T47D (cell line): ENCODE results near the gene HSPB9.

Source experiments
- DNase-seq, 2 experiments: peaks; one replicate each; pipeline versions ENCODE4 v3.0.0 to v3.0.0-alpha.2; 2011 to 2012; ENCODE audit warnings: low read depth in 1 of 2, low spot score in 1 of 2
- JUND ChIP-seq: IDR thresholded peaks from 2 replicates; pipeline ENCODE4 v1.6.1; 2012; ENCODE audit warnings: low read depth
- in situ Hi-C: cut with HindIII; loops from 2 replicates; pipeline ENCODE4 v1.10.0; 2016; ENCODE audit warnings: low sequenced_read_pairs, low pct_unique_long_range_greater_than_20kb

HSPB9 gene

GRCh38 chr17:42118126-42118510, 4.5 kb upstream of the HSPB9 start:
- no peak for TF ChIP-seq JUND
- in situ Hi-C loops = no loop called here
- no peak for DNase-seq

- in situ Hi-C loops = no loop called here
- peak in 1 of 2 experiments; percentile 62 for DNase-seq
- TF ChIP-seq JUND = no peak
These were observed 4.1 kb upstream of the HSPB9 start for GRCh38 chr17:42118545-42118944.

- in situ Hi-C loops = no loop called here
- no peak for DNase-seq
- no peak for TF ChIP-seq JUND
These were observed 3.3 kb upstream of the HSPB9 start for GRCh38 chr17:42119301-42119700.

DNA sequence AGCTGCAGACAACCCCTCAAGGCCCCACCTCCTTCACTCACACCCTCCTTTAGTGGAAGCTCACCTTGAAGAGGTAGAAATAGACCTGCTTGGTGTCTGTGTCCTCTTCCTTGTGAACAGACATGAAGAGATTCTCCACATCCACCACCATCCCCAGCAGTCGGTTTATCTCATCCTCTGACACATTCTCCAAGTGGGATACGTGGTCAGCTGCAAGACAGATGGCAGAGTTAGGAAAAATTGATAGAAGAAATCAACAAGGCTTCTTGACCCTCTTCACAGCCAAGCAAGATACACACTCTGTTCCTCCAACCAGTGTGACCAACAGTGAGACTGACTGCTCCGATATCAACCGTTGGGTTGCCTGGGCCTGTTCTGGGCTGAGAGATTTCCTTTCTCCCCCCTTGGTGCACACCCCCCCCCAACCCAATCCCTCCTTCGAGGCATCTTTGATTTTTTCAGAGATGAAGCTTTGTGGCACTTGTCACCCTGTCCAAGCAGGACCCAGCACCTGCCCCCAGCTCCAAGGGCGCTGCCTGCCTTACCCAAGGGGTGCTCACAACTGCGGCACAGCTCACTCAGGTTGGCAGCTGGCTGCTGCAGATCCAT, 2.3 kb upstream of the HSPB9 start:
- DNase-seq = no peak
- in situ Hi-C loops = no loop called here
- TF ChIP-seq JUND = no peak

- no peak for TF ChIP-seq JUND
- in situ Hi-C loops = no loop called here
- DNase-seq = peak; percentile 90 to 99
These were observed 1.5 kb upstream of the HSPB9 start, which contains the start of gene KAT2A for GRCh38 chr17:42120770-42121769. Gene KAT2A, minus strand, starts transcription at chr17:42121367. Its CDS starts 63 bp downstream, at chr17:42121304.

- peak; percentile 57 for DNase-seq
- TF ChIP-seq JUND = no peak
- in situ Hi-C loops = no loop called here
These were observed 1.7 kb downstream of the HSPB9 start for GRCh38 chr17:42124256-42124655.

DNA sequence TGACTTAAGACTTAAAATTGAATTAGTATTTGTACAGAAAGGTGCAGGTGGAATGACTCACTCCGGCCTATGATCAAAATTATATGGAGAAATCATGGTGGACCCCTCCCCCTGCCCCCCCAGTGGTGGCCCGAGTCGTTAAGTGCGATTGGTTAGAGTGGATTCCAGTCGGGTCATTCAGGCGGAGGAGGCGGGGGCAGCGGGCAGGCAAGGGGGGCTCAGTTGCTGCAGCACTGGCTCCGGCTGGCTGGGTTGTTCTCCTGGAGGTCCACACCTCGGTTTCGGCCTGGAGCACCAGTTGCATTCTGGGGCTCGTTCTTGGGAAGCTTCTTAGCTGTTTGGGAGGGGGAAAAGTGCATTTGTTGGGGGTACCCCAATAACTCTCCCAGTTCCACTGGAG, 3.0 kb downstream of the HSPB9 start:
- TF ChIP-seq JUND = no peak
- no peak for DNase-seq
- in situ Hi-C loops = no loop called here

DNA sequence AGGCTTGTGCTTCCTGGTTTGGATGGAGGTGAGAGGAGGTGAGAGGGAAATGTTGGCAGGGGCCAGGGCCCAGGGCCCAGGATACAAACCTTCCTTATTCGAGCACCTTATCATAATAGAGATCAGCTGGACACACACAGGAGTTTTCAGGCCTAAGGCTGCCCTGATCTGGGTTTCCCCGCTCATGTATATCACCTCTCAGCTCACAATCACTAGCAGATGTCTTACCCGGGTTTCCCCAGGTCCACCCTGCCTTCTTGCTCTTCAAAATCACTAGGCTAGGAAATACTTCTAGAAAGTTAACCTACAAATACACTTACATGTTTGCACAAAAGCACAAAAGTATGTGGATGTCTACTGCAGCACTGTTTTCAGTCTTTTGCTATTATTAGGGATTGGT, 4.2 kb downstream of the HSPB9 start:
- DNase-seq = no peak
- in situ Hi-C loops = no loop called here
- TF ChIP-seq JUND = no peak

DNA sequence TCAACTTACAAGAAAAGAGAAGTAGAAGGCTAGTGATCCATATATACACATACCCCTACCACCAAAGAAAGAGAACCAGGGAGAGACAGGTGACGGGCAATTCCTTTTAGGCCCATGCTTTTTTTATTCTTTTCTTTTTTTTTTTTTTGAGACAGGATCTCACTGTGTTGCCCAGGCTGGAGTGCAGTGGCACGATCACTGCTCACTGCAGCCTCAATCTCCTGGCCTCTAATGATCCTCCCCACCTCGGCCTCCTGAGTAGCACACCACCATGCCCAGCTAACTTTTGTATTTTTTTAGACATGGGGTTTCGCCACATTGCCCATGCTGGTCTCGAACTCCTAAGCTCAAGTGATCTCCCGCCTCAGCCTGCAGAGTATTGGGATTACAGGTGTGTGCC, 4.8 kb downstream of the HSPB9 start:
- in situ Hi-C loops = no loop called here
- no peak for TF ChIP-seq JUND
- no peak for DNase-seq

DNA sequence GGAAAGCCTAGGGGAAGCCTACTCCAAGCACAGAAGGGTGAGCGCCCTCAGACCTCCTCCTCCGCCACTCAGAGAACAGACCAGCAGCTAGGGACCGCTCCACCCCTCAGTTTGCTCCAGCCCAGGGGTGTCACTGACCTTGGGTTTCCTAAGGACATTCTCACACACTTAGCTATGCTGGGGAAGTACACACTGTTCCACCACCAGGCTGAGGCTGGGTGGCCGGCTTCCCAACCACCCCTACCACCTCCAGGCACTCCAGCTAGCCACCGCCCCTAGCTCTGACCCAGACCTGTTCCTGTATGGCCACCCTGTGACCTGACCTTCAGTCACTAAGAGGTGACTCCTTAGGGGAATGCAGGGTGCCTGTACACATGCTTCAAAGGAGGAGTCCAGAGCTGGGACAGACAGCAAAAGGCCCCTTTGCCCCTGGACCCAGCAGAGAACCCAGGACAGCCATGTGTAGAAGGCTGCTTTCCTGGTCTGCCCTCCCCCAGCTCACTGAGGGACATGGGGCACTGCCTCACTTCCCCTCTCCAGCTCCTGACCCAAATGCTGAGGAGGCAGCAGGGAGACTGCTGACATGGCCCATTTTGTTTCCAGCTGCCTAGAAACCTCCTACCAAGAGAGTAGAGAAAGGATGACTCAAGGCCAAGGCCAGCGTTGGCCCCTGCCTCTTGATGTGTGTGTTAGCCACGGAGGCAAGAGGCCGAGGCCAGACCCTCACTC, 6.7 kb downstream of the HSPB9 start:
- no peak for TF ChIP-seq JUND
- in situ Hi-C loops = no loop called here
- no peak for DNase-seq

GRCh38 chr17:42130310-42130936, 7.8 kb downstream of the HSPB9 start:
- TF ChIP-seq JUND = no peak
- no peak for DNase-seq
- in situ Hi-C loops = no loop called here

DNA sequence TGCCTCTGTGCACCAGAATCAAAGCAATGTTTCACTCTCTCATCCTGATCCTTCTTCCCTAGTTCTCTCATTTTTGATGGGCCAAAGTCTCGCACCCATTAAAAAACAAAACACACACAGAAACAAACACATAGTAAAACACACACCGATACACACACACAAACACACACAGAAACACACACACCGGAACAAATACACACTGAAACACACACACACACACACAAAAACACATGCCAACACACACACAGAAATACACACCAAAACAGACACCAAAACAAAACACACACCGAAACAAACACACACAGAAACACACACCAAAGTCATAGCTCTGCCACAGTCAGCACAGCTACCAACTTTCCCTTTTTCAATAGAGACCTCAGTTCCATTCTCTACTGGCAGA, 8.6 kb downstream of the HSPB9 start:
- in situ Hi-C loops = no loop called here
- no peak for DNase-seq
- no peak for TF ChIP-seq JUND
